ENCODE results near the gene B4GAT1.

DNA sequence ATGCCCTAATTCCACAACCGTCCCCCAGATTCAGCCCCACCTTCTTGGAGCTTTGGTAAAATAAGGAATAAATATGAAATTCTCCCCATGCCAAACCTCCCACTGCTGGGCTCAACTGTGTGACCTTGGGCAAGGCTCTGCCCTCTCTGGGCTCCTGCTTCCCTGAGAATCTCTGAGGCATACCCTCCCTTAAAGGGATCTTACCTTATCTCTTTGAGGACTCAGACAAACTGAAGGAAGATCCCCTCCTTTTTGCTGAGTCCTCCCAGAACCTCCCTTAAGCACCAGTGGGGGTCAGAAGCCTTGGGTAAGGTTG lies 33.3 kb downstream of the B4GAT1 start:
- TF ChIP-seq, protein P1, sequence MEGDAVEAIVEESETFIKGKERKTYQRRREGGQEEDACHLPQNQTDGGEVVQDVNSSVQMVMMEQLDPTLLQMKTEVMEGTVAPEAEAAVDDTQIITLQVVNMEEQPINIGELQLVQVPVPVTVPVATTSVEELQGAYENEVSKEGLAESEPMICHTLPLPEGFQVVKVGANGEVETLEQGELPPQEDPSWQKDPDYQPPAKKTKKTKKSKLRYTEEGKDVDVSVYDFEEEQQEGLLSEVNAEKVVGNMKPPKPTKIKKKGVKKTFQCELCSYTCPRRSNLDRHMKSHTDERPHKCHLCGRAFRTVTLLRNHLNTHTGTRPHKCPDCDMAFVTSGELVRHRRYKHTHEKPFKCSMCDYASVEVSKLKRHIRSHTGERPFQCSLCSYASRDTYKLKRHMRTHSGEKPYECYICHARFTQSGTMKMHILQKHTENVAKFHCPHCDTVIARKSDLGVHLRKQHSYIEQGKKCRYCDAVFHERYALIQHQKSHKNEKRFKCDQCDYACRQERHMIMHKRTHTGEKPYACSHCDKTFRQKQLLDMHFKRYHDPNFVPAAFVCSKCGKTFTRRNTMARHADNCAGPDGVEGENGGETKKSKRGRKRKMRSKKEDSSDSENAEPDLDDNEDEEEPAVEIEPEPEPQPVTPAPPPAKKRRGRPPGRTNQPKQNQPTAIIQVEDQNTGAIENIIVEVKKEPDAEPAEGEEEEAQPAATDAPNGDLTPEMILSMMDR (conservative IDR thresholded peaks at IDR 0.05; ENCODE audit: low read depth, low read length), result no peak
- no peak for TF ChIP-seq EZH2 (IDR thresholded peaks at IDR 0.05; ENCODE audit: borderline replicate concordance, low read depth, low read length, poor library complexity, severe bottlenecking)

Data from A673 (cell line).